ENCODE results near the gene PIK3R5. TPM values are rescaled to one million over a fixed set of nuclear protein-coding genes. Genes with fewer than 3 reads are reported as not detected.

The PIK3R5 gene
- total RNA-seq, 1 experiment from 2014 or later: not detected

DNA sequence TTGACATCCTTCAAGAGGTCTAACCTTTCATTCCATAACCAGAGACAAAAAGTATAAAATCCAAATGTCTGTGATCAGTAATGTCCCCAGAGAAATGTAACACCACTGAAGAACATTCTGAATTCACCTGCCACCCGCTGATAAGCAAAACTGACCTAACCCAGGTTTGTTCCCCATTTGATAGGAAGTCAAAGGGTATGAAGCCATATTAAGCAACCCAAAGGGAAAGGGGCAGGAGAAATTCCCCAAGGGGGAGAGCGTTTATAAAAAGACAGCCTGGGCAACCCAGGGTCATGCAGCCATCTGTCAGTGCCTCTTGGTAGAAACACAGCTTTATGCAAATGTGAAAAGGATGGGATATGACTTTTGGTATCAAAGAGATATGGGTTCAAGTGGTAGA is 67.4 kb downstream of the PIK3R5 start:
- BruUV-seq (replicated peaks): no TSS peak
- Mint-ChIP-seq H3K27ac (ENCODE audit: unreplicated experiment) (no peak overlapping the region), H3K9me3 (ENCODE audit: unreplicated experiment) (no peaks in the 10 kb centered on the region), H3K4me3 (ENCODE audit: unreplicated experiment) (no peak overlapping the region), H3K4me1 (ENCODE audit: low read depth, unreplicated experiment) (peaks cover 8% of the 10 kb centered on the region), H3K36me3 (ENCODE audit: insufficient read depth, unreplicated experiment) (no peaks in the 10 kb centered on the region), H3K27me3 (ENCODE audit: insufficient read depth, unreplicated experiment) (peaks cover 6% of the 10 kb centered on the region)
- ChIA-PET POLR2A (no interaction called here), CTCF (no interaction called here)
- no peak overlapping the region for H3K4me3 ChIP-seq (ENCODE audit: low read depth, low read length)
- TF ChIP-seq, protein P1, sequence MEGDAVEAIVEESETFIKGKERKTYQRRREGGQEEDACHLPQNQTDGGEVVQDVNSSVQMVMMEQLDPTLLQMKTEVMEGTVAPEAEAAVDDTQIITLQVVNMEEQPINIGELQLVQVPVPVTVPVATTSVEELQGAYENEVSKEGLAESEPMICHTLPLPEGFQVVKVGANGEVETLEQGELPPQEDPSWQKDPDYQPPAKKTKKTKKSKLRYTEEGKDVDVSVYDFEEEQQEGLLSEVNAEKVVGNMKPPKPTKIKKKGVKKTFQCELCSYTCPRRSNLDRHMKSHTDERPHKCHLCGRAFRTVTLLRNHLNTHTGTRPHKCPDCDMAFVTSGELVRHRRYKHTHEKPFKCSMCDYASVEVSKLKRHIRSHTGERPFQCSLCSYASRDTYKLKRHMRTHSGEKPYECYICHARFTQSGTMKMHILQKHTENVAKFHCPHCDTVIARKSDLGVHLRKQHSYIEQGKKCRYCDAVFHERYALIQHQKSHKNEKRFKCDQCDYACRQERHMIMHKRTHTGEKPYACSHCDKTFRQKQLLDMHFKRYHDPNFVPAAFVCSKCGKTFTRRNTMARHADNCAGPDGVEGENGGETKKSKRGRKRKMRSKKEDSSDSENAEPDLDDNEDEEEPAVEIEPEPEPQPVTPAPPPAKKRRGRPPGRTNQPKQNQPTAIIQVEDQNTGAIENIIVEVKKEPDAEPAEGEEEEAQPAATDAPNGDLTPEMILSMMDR (IDR thresholded peaks at IDR 0.05; ENCODE audit: insufficient read depth in 1 of 2, low read depth in 1 of 2, low read length in 1 of 2, severe bottlenecking in 1 of 2, unreplicated experiment in 1 of 2): no peak
- H3K27me3 ChIP-seq (replicated peaks; ENCODE audit: control insufficient read depth, insufficient read depth, low read length): no peaks in the 10 kb centered on the region
- intact Hi-C loops (cut with micrococcal nuclease; ENCODE audit: unreplicated experiment): no loop called here
- DNase-seq: no peak
- no peaks in the 10 kb centered on the region for H3K9me3 ChIP-seq
- no peaks in the 10 kb centered on the region for H3K4me1 ChIP-seq
- H3K36me3 ChIP-seq (ENCODE audit: control insufficient read depth, insufficient read depth, low read length): no peaks in the 10 kb centered on the region

DNA sequence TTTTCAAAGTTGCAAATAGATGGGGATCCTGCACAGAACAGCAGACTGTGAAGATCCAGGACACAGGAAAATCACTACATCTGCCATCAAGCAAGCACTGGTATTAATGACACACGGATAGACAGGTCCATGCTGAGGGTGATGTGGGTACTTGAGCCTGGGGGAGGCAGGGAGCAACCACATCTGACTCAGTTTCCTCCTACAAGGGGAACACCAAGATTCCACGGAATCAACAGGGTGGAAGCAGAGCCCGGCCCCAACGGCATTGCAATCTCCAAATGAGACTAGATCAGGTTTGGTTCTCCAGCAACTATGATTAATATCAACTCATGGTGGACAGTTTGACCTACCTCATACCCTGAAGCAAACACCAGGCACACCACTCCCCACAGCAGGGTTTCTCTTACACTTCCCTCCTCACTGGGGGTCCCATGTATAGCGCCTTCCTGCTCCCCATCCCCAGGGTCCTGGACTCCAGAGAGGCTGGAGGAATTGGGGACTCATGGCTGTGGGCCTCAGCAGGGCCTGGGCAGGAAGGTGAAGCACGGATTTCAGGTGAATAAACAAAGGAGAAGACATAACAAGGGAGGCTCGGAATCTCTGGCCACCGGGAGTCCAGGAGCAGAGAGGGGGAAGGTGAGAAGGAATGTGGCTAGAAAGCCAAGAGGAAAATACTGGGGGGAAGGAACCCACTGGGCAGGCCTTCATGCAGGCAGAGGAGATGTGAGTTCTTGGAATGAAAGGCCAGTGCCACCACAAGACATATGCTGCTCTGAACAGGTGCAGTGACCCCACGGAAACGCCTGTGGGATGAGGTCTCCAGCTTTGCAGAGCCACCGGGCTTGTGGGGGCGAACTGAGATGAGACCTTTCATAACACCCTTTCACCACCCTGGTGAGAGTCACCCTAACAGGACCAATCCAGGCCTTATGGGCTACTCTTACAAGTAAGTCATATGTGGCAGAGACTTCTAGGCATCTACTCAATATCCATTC is 68.6 kb downstream of the PIK3R5 start:
- Histone ChIP-seq H3K4me1 (no peaks in the 10 kb centered on the region), H3K9me3 (no peaks in the 10 kb centered on the region), H3K4me3 (ENCODE audit: low read depth, low read length) (no peak overlapping the region), H3K27me3 (replicated peaks; ENCODE audit: control insufficient read depth, insufficient read depth, low read length) (no peaks in the 10 kb centered on the region), H3K36me3 (ENCODE audit: control insufficient read depth, insufficient read depth, low read length) (no peaks in the 10 kb centered on the region)
- POLR2A ChIA-PET: no interaction called here
- Mint-ChIP-seq H3K27ac (ENCODE audit: unreplicated experiment) (no peak overlapping the region), H3K9me3 (ENCODE audit: unreplicated experiment) (no peaks in the 10 kb centered on the region), H3K27me3 (ENCODE audit: insufficient read depth, unreplicated experiment) (peaks cover 6% of the 10 kb centered on the region), H3K4me1 (ENCODE audit: low read depth, unreplicated experiment) (peaks cover 8% of the 10 kb centered on the region), H3K4me3 (ENCODE audit: unreplicated experiment) (no peak overlapping the region), H3K36me3 (ENCODE audit: insufficient read depth, unreplicated experiment) (no peaks in the 10 kb centered on the region)
- intact Hi-C loops (cut with micrococcal nuclease; ENCODE audit: unreplicated experiment): no loop called here
- CTCF ChIA-PET: no interaction called here
- no peak for DNase-seq
- TF ChIP-seq, protein P1 (IDR thresholded peaks at IDR 0.05; ENCODE audit: insufficient read depth in 1 of 2, low read depth in 1 of 2, low read length in 1 of 2, severe bottlenecking in 1 of 2, unreplicated experiment in 1 of 2): no peak
- BruUV-seq (replicated peaks): no TSS peak

DNA sequence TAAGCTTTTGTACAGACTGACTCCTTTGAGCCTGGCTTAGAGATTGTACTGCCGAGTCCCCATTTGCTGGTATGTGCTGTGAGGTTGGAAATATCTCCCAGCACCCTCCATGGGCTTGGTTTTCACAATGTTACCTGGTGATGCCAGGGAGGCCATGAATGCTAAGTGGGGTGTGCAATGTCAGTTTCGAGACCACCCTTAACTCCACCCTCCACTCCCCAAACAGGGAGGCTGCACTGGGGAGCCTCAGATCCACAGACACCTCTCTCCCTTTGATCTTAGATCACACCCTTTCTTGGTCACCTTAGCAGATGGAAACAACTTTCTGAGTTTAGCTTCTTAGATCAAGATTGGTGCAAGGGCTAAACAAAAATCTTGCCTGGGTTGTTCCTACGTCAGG is 69.4 kb downstream of the PIK3R5 start:
- Mint-ChIP-seq H3K9me3 (ENCODE audit: unreplicated experiment) (no peaks in the 10 kb centered on the region), H3K36me3 (ENCODE audit: insufficient read depth, unreplicated experiment) (no peaks in the 10 kb centered on the region), H3K27me3 (ENCODE audit: insufficient read depth, unreplicated experiment) (peaks cover 6% of the 10 kb centered on the region), H3K4me3 (ENCODE audit: unreplicated experiment) (no peak overlapping the region), H3K27ac (ENCODE audit: unreplicated experiment) (no peak overlapping the region), H3K4me1 (ENCODE audit: low read depth, unreplicated experiment) (peaks cover 8% of the 10 kb centered on the region)
- BruUV-seq (replicated peaks): no TSS peak
- ChIA-PET POLR2A (no interaction called here), CTCF (interaction anchor here (1.1 kb wide), 1 partner anchor 150 kb away, joined by 3 read pairs; no protein-coding TSS in a partner anchor)
- TF ChIP-seq, protein P1 (IDR thresholded peaks at IDR 0.05; ENCODE audit: insufficient read depth in 1 of 2, low read depth in 1 of 2, low read length in 1 of 2, severe bottlenecking in 1 of 2, unreplicated experiment in 1 of 2): no peak
- no peaks in the 10 kb centered on the region for H3K36me3 ChIP-seq (ENCODE audit: control insufficient read depth, insufficient read depth, low read length)
- H3K4me1 ChIP-seq: no peaks in the 10 kb centered on the region
- H3K9me3 ChIP-seq: no peaks in the 10 kb centered on the region
- intact Hi-C loops (cut with micrococcal nuclease; ENCODE audit: unreplicated experiment): no loop called here
- no peak overlapping the region for H3K4me3 ChIP-seq (ENCODE audit: low read depth, low read length)
- DNase-seq: no peak
- no peaks in the 10 kb centered on the region for H3K27me3 ChIP-seq (replicated peaks; ENCODE audit: control insufficient read depth, insufficient read depth, low read length)
